ENCODE results near the gene PCDHGB6.
"Not testable (repeated sequence)": the region's sequence is repeated elsewhere in the genome, so short reads cannot be mapped to it uniquely, and the experiment has no call there.

PCDHGB6 gene

DNA sequence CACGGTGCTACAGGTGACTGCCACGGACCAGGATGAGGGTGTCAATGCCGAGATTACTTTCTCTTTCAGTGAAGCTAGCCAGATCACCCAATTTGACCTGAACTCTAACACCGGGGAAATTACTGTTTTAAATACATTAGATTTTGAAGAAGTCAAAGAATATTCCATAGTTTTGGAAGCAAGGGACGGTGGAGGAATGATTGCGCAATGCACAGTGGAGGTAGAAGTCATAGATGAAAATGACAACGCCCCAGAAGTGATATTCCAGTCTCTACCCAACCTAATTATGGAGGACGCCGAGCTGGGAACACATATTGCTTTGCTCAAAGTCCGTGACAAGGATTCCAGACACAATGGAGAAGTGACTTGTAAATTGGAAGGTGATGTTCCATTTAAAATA, 19.2 kb upstream of the PCDHGB6 start:
- DNase-seq (ENCODE audit: low read depth, low spot score), result no peak

DNA sequence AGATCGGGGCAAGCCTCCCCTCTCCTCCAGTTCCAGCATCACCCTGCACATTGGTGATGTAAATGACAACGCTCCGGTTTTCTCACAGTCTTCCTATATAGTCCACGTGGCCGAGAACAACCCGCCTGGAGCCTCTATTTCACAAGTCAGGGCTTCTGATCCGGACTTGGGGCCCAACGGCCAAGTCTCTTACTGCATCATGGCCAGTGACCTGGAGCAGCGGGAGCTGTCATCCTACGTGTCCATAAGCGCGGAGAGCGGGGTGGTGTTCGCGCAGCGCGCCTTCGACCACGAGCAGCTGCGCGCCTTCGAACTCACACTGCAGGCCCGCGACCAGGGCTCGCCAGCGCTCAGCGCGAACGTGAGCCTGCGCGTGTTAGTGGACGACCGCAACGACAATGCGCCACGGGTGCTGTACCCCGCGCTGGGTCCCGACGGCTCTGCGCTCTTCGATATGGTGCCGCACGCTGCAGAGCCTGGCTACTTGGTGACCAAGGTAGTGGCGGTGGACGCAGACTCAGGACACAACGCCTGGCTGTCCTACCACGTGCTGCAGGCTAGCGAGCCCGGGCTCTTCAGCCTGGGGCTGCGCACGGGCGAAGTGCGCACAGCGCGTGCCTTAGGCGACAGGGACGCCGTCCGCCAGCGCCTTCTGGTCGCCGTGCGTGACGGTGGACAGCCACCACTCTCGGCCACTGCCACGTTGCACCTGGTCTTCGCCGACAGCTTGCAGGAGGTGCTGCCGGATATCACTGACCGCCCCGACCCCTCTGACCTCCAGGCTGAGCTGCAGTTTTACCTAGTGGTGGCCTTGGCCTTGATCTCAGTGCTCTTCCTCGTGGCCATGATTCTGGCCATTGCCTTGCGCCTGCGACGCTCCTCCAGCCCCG, 18.4 kb upstream of the PCDHGB6 start:
- DNase-seq (ENCODE audit: low read depth, low spot score), result no peak

DNA sequence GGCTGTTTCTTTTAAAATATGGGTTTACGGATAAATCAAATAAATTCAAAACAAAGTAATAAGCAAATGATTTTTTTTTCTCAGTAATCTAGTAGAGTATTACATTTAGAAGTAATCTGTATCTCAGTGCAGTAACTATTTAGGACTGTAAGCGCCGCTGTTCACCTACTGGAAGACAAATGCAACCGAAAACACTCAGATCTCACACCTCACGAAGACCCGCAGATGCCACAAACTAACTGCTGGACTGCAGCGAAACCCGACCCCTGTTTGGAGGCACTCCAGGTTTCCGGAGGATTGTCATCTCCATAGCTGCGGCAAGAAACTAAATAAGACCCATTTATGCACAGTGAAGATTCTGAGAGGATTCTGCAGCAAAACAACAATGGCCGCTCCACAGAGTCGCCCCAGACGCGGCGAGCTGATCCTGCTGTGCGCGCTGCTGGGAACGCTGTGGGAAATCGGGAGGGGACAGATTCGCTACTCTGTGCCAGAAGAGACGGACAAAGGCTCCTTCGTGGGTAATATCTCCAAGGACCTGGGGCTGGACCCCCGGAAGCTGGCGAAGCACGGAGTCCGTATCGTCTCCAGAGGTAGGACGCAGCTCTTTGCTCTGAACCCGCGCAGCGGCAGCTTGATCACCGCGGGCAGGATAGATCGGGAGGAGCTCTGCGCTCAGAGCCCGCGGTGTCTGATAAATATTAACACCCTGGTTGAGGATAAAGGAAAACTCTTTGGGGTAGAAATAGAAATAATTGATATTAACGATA, 15.2 kb upstream of the PCDHGB6 start, which contains the start of gene PCDHGA8:
PCDHGA8 (plus strand) TSS at position 205 of the 770 bp plus-strand sequence; CDS start at position 386, 181 bp downstream.
- DNase-seq (ENCODE audit: low read depth, low spot score), result no peak

DNA sequence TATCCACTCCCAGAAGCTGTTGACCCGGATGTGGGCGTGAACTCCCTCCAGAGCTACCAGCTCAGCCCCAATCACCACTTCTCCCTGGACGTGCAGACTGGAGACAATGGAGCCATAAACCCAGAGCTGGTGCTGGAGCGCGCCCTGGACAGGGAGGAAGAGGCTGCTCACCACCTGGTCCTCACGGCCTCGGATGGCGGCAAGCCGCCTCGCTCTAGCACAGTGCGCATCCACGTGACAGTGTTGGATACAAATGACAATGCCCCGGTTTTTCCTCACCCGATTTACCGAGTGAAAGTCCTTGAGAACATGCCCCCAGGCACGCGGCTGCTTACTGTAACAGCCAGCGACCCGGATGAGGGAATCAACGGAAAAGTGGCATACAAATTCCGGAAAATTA, 14.6 kb upstream of the PCDHGB6 start:
- no peak for DNase-seq (ENCODE audit: low read depth, low spot score)

DNA sequence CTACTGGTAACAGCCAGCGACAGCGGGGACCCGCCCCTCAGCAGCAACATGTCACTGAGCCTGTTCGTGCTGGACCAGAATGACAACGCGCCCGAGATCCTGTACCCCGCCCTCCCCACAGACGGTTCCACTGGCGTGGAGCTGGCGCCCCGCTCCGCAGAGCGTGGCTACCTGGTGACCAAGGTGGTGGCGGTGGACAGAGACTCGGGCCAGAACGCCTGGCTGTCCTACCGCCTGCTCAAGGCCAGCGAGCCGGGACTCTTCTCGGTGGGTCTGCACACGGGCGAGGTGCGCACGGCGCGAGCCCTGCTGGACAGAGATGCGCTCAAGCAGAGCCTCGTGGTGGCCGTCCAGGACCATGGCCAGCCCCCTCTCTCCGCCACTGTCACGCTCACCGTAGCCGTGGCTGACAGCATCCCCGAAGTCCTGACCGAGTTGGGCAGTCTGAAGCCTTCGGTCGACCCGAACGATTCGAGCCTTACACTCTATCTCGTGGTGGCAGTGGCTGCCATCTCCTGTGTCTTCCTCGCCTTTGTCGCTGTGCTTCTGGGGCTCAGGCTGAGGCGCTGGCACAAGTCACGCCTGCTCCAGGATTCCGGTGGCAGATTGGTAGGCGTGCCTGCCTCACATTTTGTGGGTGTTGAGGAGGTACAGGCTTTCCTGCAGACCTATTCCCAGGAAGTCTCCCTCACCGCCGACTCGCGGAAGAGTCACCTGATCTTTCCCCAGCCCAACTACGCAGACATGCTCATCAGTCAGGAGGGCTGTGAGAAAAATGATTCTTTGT, 13.2 kb upstream of the PCDHGB6 start:
- DNase-seq (ENCODE audit: low read depth, low spot score), result not testable (repeated sequence)

DNA sequence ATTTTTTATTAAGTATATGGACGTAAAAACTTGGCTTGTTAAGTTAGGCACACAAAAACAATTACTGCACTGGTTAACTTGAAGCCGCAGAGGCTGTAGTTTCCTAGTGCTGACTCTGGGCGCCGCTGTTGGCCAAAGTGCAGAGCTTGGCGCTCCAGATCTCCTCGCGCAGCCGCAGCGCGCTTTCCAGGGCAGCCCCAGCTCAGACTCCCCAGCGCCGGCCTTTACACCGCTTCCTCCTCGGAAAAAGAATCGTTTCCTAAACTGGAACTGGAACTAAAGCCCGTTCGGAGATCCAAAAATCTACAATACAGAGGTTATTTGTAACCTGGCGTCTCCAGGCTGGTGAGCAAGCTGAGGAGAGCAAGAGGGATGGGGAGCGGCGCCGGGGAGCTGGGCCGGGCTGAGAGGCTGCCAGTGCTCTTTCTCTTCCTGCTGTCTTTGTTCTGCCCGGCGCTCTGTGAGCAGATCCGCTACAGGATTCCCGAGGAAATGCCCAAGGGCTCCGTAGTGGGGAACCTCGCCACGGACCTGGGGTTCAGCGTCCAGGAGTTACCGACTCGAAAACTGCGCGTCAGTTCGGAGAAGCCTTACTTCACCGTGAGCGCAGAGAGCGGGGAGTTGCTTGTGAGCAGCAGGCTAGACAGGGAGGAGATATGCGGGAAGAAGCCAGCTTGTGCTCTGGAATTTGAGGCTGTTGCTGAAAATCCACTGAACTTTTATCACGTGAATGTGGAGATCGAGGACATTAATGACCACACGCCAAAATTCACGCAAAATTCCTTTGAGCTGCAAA, 9.9 kb upstream of the PCDHGB6 start, which contains the start of gene PCDHGB5:
PCDHGB5 (plus strand) TSS at position 192 of the 796 bp plus-strand sequence; CDS start at position 373, 181 bp downstream.
- not testable (repeated sequence) for DNase-seq (ENCODE audit: low read depth, low spot score)

DNA sequence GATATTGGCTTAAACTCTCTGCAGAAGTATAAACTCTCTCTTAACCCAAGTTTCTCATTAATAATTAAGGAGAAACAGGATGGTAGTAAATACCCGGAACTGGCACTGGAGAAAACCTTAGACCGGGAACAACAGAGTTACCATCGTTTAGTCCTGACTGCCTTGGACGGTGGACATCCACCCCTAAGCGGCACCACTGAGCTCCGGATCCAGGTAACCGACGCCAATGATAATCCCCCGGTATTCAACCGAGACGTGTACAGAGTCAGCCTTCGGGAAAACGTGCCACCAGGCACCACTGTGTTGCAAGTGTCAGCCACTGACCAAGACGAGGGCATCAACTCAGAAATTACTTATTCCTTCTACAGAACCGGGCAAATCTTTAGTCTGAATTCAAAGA, 9.2 kb upstream of the PCDHGB6 start:
- no peak for DNase-seq (ENCODE audit: low read depth, low spot score)

DNA sequence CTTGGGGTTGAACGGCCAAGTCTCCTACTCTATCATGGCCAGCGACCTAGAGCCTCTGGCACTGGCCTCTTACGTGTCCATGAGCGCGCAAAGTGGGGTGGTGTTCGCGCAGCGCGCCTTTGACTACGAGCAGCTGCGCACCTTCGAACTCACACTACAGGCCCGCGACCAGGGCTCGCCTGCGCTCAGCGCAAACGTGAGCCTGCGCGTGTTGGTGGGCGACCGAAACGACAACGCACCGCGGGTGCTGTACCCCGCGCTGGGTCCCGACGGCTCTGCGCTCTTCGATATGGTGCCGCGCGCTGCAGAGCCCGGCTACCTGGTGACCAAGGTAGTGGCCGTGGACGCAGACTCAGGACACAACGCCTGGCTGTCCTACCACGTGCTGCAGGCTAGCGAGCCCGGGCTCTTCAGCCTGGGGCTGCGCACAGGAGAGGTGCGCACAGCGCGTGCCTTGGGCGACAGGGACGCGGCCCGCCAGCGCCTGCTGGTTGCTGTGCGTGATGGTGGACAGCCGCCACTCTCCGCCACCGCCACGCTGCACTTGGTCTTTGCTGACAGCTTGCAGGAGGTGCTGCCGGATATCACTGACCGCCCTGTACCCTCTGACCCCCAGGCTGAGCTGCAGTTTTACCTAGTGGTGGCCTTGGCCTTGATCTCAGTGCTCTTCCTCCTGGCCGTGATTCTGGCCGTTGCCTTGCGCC, 8.1 kb upstream of the PCDHGB6 start:
- DNase-seq (ENCODE audit: low read depth, low spot score), result no peak

DNA sequence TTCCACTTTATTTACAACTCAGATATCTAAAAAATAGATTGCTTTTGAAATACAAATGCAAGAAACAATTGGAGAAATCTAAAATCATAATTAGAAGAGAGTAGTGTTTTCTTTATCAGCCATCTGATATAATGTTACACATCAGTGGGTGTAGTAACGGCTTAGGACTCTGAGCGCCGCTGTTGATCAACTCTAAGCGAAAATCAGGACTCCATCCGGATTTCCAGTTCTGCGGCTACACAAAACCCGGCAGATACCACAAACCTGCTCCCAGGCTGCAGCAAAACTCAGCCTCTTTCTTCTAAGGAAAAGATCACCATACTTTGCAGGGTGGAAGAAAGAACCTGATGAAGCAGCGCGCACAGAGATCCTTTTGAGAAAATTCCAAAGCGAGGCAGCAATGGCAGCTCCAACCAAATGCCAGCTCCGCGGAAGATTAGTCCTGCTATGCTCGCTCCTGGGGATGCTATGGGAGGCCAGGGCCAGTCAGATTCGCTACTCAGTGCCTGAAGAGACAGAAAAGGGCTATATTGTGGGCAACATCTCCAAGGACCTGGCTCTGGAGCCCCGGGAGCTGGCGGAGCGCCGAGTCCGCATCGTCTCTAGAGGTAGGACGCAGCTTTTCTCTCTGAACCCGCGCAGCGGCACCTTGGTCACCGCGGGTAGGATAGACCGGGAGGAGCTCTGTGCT, 5.1 kb upstream of the PCDHGB6 start, which contains the start of gene PCDHGA9:
PCDHGA9 (plus strand) TSS at position 226 of the 691 bp plus-strand sequence; CDS start at position 401, 175 bp downstream.
- DNase-seq (ENCODE audit: low read depth, low spot score), result no peak

DNA sequence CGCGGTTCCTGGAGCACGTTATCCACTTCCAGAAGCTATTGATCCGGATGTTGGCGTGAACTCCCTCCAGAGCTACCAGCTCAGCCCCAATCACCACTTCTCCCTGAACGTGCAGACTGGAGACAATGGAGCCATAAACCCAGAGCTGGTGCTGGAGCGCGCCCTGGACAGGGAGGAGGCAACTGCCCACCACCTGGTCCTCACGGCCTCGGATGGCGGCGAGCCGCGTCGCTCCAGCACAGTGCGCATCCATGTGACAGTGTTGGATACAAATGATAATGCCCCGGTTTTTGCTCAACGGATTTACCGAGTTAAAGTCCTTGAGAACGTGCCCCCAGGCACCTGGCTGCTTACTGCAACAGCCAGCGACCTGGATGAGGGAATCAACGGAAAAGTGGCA, 4.4 kb upstream of the PCDHGB6 start:
- no peak for DNase-seq (ENCODE audit: low read depth, low spot score)

DNA sequence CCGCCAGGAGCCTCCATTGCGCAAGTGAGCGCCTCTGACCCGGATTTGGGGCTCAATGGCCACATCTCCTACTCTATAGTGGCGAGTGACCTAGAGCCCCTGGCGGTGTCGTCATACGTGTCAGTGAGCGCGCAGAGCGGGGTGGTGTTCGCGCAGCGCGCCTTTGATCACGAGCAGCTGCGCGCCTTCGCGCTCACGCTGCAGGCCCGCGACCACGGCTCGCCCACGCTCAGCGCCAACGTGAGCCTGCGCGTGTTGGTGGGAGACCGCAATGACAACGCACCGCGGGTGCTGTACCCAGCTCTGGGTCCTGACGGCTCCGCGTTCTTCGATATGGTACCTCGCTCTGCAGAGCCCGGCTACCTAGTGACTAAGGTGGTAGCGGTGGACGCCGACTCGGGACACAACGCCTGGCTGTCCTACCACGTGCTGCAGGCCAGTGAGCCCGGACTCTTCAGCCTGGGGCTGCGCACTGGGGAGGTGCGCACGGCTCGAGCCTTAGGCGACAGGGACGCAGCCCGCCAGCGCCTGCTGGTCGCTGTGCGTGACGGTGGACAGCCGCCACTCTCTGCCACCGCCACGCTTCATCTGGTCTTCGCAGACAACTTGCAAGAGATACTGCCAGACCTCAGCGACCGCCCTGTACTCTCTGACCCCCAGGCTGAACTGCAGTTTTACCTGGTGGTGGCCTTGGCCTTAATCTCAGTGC, 1.9 kb downstream of the PCDHGB6 start:
- DNase-seq (ENCODE audit: low read depth, low spot score), result no peak

DNA sequence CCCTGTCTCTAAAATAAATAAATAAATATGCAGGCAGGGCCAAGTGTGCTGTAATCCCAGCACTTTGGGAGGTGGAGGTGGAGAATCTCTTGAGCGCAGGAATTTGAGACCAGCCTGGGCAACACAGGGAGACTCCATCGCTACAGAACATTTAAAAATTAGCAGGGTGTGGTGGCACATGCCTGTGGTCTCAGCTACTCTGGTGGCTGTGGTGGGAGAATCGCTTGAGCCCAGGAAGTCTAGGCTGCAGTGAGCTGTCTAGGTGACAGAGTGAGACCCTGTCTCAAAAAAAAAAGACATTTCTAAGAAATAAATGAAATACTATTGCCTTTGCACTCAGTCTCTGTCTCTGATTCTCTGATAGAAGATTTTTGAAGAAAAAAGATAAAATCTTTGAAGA, 3.8 kb downstream of the PCDHGB6 start:
- DNase-seq (ENCODE audit: low read depth, low spot score), result no peak

DNA sequence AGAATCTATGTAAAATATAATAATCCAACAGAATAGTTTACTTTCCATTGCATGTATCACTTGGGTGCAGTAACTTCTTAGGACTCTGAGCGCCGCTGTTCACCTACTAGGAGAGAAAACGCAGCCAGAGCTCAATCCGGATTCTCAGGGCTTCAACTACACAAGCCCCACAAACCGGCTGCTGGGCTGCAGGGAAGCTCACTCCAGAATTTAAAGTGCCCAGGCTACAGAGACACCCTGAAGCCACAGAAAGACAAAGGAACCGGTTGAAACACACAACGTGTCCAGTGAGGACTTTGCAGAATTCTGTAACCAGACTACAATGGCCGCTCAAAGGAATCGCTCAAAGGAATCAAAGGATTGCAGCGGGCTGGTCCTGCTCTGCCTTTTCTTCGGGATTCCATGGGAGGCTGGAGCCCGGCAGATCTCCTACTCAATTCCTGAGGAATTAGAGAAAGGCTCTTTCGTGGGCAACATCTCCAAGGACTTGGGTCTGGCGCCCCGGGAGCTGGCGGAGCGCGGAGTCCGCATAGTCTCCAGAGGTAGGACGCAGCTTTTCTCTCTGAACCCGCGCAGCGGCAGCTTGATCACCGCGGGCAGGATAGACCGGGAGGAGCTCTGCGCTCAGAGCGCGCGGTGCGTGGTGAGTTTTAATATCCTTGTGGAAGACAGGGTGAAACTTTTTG, 5.2 kb downstream of the PCDHGB6 start, which contains the start of gene PCDHGA10:
PCDHGA10 (plus strand) TSS at position 134 of the 686 bp plus-strand sequence; CDS start at position 323, 189 bp downstream.
- DNase-seq (ENCODE audit: low read depth, low spot score), result no peak

DNA sequence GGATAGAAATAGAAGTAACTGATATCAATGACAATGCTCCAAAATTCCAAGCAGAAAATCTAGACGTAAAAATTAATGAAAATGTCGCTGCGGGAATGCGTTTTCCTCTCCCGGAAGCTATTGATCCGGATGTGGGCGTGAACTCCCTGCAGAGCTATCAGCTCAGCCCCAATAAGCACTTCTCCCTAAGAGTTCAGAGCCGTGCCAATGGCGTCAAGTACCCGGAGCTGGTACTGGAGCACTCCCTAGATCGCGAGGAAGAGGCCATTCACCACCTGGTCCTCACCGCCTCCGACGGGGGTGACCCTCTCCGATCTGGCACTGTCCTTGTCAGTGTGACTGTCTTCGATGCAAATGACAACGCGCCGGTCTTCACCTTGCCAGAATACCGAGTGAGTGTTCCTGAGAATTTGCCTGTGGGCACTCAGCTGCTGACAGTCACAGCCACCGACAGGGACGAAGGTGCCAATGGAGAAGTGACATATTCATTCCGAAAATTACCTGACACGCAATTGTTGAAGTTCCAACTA, 5.8 kb downstream of the PCDHGB6 start:
- DNase-seq (ENCODE audit: low read depth, low spot score), result no peak

DNA sequence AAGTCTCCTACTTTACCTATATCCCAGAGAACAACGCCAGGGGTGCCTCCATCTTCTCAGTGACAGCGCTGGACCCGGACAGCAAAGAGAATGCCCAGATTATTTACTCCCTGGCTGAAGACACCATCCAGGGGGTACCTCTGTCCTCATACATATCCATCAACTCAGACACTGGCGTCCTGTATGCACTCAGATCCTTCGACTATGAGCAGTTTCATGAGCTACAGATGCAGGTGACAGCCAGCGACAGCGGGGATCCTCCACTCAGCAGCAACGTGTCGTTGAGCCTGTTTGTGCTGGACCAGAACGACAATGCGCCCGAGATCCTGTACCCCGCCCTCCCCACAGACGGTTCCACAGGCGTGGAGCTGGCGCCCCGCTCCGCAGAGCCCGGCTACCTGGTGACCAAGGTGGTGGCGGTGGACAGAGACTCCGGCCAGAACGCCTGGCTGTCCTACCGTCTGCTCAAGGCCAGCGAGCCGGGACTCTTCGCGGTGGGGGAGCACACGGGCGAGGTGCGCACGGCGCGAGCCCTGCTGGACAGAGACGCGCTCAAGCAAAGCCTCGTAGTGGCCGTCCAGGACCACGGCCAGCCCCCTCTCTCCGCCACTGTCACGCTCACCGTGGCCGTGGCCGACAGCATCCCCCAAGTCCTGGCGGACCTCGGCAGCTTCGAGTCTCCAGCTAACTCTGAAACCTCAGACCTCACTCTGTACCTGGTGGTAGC, 6.9 kb downstream of the PCDHGB6 start:
- DNase-seq (ENCODE audit: low read depth, low spot score), result not testable (repeated sequence)

DNA sequence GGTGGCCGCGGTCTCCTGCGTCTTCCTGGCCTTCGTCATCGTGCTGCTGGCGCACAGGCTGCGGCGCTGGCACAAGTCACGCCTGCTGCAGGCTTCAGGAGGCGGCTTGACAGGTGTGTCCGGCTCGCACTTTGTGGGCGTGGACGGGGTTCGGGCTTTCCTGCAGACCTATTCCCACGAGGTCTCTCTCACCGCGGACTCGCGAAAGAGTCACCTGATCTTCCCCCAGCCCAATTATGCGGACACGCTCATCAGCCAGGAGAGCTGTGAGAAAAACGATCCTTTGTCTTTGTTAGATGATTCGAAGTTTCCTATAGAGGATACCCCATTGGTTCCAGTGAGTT, 7.4 kb downstream of the PCDHGB6 start:
- not testable (repeated sequence) for DNase-seq (ENCODE audit: low read depth, low spot score)

DNA sequence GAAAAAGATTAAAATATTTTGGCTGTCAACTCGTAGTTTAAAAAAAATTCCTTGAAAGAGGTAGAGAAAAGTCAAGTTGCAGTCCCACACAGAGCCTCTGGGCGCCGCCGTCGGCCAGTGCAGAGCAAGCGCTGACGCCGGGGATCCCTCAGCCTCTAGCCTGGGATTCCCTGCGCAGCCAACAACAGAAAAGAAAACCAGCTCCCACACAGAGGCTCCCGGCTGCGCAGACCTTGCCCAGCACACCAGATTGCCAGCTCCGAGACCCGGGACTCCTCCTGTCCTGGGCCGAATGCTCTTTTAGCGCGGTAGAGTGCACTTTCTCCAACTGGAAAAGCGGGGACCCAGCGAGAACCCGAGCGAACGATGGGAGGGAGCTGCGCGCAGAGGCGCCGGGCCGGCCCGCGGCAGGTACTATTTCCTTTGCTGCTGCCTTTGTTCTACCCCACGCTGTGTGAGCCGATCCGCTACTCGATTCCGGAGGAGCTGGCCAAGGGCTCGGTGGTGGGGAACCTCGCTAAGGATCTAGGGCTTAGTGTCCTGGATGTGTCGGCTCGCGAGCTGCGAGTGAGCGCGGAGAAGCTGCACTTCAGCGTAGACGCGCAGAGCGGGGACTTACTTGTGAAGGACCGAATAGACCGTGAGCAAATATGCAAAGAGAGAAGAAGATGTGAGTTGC, 9.8 kb downstream of the PCDHGB6 start, which contains the start of gene PCDHGB7:
PCDHGB7 (plus strand) TSS at position 184 of the 679 bp plus-strand sequence; CDS start at position 367, 183 bp downstream.
- DNase-seq (ENCODE audit: low read depth, low spot score), result peak; percentile 18
